GM12878 (cell line): ENCODE data around the gene UBE2M. TPM values are rescaled to one million over a fixed set of nuclear protein-coding genes. Genes with fewer than 3 reads are reported as not detected.

Source experiments
- ATF3 ChIP-seq: IDR thresholded peaks from 2 replicates; pipeline ENCODE4 v1.6.1; 2011; ENCODE audit warnings: low read depth, mild to moderate bottlenecking, low read length, moderate library complexity, borderline replicate concordance; ENCODE audit errors: extremely low read depth
- BACH1 ChIP-seq: fragments of 450-650 bp; IDR thresholded peaks from 2 replicates; pipeline ENCODE4 v1.6.1; 2017; ENCODE audit warnings: mild to moderate bottlenecking, borderline replicate concordance
- BCLAF1 ChIP-seq: fragments of 450-650 bp; IDR thresholded peaks from 2 replicates; pipeline ENCODE4 v1.6.1; 2017; ENCODE audit warnings: antibody characterized with exemption, mild to moderate bottlenecking, moderate library complexity
- BMI1 ChIP-seq: fragments of 450-650 bp; IDR thresholded peaks from 2 replicates; pipeline ENCODE4 v1.6.1; 2016; ENCODE audit warnings: mild to moderate bottlenecking, moderate library complexity, borderline replicate concordance
- BRCA1 ChIP-seq: IDR thresholded peaks from 2 replicates; pipeline ENCODE4 v1.6.1; 2011; ENCODE audit warnings: low read depth, low read length, improper control_type of control experiment
- CBFB ChIP-seq: IDR thresholded peaks from 2 replicates; pipeline ENCODE4 v1.6.1; 2016; ENCODE audit warnings: antibody characterized with exemption, low read depth
- E2F8 ChIP-seq: fragments of 450-650 bp; IDR thresholded peaks from 2 replicates; pipeline ENCODE4 v1.6.1; 2018; ENCODE audit warnings: mild to moderate bottlenecking, low read depth, moderate library complexity; ENCODE audit not compliant: partially characterized antibody
- HDGF ChIP-seq: fragments of 450-650 bp; IDR thresholded peaks from 2 replicates; pipeline ENCODE4 v1.6.1; 2016; ENCODE audit warnings: antibody characterized with exemption
- KDM1A ChIP-seq: fragments of 200-600 bp; sonication (generic); IDR thresholded peaks from 2 replicates; pipeline ENCODE4 v1.6.1; 2016; ENCODE audit warnings: borderline replicate concordance
- MAX ChIP-seq: IDR thresholded peaks from 2 replicates; pipeline ENCODE4 v1.6.1; 2012; ENCODE audit warnings: low read depth, low read length, improper control_type of control experiment
- MLLT1 ChIP-seq: fragments of 450-650 bp; IDR thresholded peaks from 2 replicates; pipeline ENCODE4 v1.6.1; 2016; ENCODE audit warnings: mild to moderate bottlenecking
- MYC ChIP-seq: IDR thresholded peaks from 2 replicates; pipeline ENCODE4 v1.6.1; 2011; ENCODE audit warnings: mild to moderate bottlenecking, low read length, moderate library complexity, inconsistent platforms; ENCODE audit not compliant: insufficient read depth, insufficient replicate concordance, insufficient read length, severe bottlenecking
- RELA ChIP-seq: fragments of 450-650 bp; IDR thresholded peaks from 2 replicates; pipeline ENCODE4 v1.8.0; 2014; ENCODE audit warnings: borderline replicate concordance; ENCODE audit not compliant: partially characterized antibody
- SIX5 ChIP-seq: IDR thresholded peaks from 2 replicates; pipeline ENCODE4 v1.6.1; 2011; ENCODE audit warnings: mild to moderate bottlenecking, low read depth, low read length, moderate library complexity; ENCODE audit not compliant: severe bottlenecking
- SKIL ChIP-seq: fragments of 450-650 bp; IDR thresholded peaks from 2 replicates; pipeline ENCODE4 v1.6.1; 2017; ENCODE audit warnings: mild to moderate bottlenecking, low read depth, inconsistent platforms; ENCODE audit not compliant: poor library complexity, severe bottlenecking
- YBX1 ChIP-seq: fragments of 450-650 bp; IDR thresholded peaks from 2 replicates; pipeline ENCODE4 v1.6.1; 2016; ENCODE audit warnings: antibody characterized with exemption
- ZNF207 ChIP-seq: fragments of 450-650 bp; IDR thresholded peaks from 2 replicates; pipeline ENCODE4 v1.6.1; 2014; ENCODE audit warnings: antibody characterized with exemption, mild to moderate bottlenecking, borderline replicate concordance
- ZNF384 ChIP-seq: IDR thresholded peaks from 2 replicates; pipeline ENCODE4 v1.6.1; 2012; ENCODE audit warnings: low read depth, mild to moderate bottlenecking, low read length, improper control_type of control experiment, borderline replicate concordance
- polyA plus RNA-seq, 11 experiments: library from polyadenylated mRNA; depleted of rRNA in 4 of 11; unstranded in 6 of 11; stranded (reverse) in 5 of 11; fragments of >200 nt; fragmentation: Nextera tagmentation in 4 of 11; fragmentation: Illumina TruSeq in 1 of 11; extraction: Ambion mirVana in 4 of 11; extraction: Trizol in 1 of 11; gene quantifications; 1 replicate in 1 of 11; 2 replicates in 10 of 11; pipeline versions ENCODE4 v1.2.1 to v1.2.3, GENCODE V29; 2011 to 2016; ENCODE audit warnings: inconsistent platforms in 2 of 11, missing spikeins in 2 of 11, low read depth in 1 of 11
- total RNA-seq, 4 experiments: library from RNA; depleted of rRNA in 3 of 4; stranded (reverse); fragments of >200 nt in 3 of 4; fragmentation: Illumina TruSeq in 1 of 4; extraction: Trizol in 1 of 4; gene quantifications; 2 replicates each; pipeline versions ENCODE4 v1.2.1 to v1.2.3, GENCODE V29; 2013 to 2021

Gene UBE2M
- total and polyA plus RNA-seq, 10 of the 15 experiments (the other 5 are each of a cell fraction or from before 2014, with no cell fraction given), result 1.4 to 105 (median 73.9) TPM

GRCh38 chr19:58575183-58576041 is 17.0 kb upstream of the UBE2M start (continued):
- TF ChIP-seq MAX, result no peak; the same call in 1 of the 2 replicates
- TF ChIP-seq ZNF207, result peak; percentile 60; the same call in 1 of the 2 replicates
- peak; percentile 87 for TF ChIP-seq MLLT1
- no peak for TF ChIP-seq E2F8
- no peak for TF ChIP-seq BCLAF1
- no peak for TF ChIP-seq KDM1A
- peak; percentile 92 for TF ChIP-seq BMI1
- TF ChIP-seq SKIL, result peak; percentile 17
- 0 out of 2 replicates have a peak, but pooled peaks have one; percentile 65 for TF ChIP-seq BACH1
- TF ChIP-seq YBX1, result no peak
- no peak for TF ChIP-seq MYC
- TF ChIP-seq RELA, result peak; percentile 38
- peak; percentile 66; the same call in 1 of the 2 replicates for TF ChIP-seq HDGF
- peak; percentile 89 for TF ChIP-seq SIX5
- TF ChIP-seq ZNF384, result peak; percentile 84
- TF ChIP-seq ATF3, result peak; percentile 78
- TF ChIP-seq BRCA1, result 0 out of 2 replicates have a peak, but pooled peaks have one; percentile 38
- TF ChIP-seq CBFB, result no peak
